Stimulated activated CD8-positive, alpha-beta memory T cell treated with anti-CD3 and anti-CD28 coated beads, Interleukin-4, amount 100 ng/mL, for 1 hour (primary cell): ENCODE data around the gene CES2.

ENCODE experiments used
- DNase-seq, 2 donors: peaks; one replicate each; pipeline ENCODE4 v3.0.0-alpha.2; 2020; ENCODE audit warnings: low read depth in 2 of 2, low spot score in 1 of 2

The CES2 gene

GRCh38 chr16:66918803-66919568 lies 16.3 kb upstream of the CES2 start, which contains the start of gene CDH16:
Gene CDH16, minus strand, starts transcription at chr16:66918885. Its CDS starts 820 bp downstream, at chr16:66918065.
- DNase-seq: no peak

DNA sequence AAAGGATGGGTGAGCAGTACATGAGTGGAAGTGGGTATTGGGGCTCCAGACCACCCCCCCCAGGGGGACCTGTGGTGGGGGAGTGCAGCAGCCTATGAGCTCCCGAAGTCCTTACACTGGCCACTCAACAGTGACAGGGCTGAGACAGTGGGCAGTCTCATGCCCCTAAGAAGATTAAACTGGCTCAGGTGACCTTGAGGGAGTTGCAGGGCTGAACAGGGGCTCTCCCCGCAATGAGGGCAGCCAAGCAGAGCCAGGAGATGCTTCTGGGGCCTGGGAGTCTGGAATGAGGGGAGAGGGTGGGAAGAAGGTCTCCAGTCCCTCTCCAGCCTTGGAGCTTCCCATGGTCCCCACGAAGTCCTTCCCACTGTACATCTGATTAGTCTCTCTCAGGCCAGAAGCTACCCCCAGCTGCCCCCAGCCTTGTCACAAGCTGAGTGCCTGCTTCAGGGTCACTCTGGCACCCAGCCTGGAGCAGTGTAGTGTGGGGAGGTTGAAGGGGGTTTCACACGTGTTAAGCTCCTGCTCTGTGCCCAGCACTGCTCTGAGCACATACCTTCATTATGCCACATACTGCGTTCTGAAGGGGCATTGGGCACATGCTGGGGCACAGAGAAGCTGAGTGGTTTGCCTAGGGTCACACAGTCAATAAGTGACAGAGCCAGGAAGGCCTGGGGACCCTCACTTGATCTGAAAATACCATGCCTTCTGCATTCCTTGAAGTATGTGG lies 15.6 kb upstream of the CES2 start:
- no peak for DNase-seq

- no peak for DNase-seq
These were observed 15.1 kb upstream of the CES2 start for GRCh38 chr16:66920299-66920590.

GRCh38 chr16:66920924-66921680 lies 14.2 kb upstream of the CES2 start:
- DNase-seq: no peak

DNA sequence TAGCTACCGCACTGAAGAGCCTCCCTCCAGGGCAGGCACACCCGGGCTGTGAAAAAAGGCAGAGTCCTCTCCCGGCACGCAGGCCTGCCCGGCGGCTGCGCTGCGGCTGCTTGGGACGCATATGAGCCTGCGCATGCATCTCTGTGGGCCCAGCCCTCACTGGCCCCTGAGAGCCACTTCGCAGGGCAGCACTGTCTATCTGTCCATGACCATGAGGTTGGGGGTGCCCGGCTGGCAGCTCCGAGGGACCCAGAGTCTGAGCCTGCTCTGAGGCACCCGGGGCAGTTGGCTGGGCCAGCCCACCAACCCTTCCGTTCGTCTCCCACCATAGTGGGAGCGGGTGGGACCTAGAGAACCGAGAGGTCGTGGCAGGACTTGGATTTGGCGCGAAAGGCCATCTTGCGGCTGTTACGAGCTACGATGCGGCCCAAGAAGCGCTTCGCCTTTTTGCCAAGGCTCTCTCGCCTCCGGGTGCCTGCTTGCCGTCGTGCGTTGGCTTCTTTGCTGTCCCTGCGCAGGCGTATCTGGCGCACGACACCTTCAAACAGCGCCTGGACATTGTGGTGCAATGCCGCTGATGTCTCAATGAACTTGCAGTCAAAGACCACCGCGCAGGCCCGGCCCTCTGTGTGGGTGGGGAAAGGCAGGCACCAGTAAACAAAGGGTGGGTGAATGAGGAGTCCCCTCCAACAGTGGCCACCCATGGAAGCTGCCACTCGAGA lies 13.4 kb upstream of the CES2 start:
- DNase-seq: no peak

DNA sequence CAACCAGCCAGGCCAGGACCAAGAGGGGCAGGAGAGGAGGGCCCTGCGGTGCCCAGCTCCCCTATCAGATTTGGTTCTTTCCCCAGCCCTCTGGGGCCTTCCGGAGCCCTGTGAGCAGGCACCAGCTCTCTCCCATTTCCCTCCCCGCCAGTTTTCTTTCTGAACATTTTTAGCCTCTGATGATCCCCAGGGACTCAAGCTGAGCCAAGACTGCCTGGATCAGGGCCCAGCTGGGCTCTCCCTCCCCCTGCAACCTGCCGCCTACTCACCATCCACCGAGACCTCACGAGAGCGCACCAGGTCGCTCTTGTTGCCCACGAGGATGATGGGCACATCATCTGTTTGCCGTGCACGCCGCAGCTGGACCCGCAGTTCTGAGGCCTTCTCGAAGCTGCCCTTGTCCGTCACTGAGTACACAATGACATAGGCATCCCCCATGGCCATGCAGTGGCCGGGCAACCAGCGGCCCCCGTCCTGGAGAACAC lies 12.0 kb upstream of the CES2 start:
- no peak for DNase-seq

DNA sequence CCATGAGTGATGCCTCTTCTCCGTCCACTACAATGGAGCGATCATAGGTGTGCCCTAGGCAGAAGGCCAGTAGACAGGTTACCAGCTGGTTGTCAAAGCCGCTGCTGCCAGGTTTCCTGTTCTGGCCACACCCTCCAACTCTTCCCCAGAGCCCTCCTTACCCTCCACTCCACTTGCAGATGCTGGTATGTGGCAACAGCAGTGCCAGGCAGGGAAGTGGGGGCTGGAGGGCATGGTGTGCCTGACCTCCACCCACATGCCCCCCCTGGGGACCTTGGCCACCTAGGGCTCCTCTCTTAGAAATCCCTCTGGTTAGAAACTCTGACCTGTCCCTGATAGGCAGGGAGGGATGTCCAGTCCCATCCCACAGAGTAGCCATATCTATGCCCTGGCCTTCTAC lies 11.4 kb upstream of the CES2 start:
- DNase-seq: no peak

DNA sequence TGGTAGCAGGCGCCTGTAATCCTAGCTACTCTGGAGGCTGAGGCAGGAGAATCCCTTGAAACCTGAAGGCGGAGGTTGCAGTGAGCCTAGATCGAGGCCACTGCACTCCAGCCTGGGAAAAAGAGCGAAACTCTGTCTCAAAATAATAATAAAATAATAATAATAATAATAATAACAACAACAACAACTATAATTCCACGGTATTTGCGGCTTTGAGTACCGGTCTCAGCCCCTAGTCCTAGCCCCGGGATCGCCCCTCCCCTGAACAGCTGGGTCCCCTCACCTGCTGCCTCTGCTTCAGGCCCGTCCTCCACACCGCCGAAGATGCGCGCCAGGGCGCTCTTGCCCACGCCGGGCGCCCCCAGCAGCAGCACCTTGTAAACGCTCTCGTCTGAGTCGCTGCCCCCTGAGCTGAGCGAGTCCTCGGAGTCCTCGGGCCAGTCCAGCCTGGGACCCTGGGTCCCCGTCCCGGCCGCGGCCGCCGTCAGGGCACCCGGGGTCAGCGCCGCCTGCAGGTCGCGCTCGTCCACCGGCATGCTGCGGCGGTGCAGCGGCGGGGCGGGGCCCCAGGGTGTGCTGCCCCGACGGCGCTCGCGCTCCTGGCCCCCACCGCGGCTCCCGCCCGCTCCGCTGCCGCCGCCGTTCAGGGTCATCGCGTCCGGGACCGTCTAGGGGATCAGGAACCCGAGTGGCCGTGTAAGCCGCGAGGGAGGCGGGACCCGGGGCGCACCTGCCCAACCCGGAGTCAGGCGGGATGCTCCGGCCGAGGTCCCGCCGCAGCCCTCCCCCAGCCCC lies 10.6 kb upstream of the CES2 start:
- no peak for DNase-seq

GRCh38 chr16:66925322-66925840 lies 9.9 kb upstream of the CES2 start, which contains the start of gene RRAD:
Gene RRAD, minus strand, starts transcription at chr16:66925535. Its CDS starts 356 bp downstream, at chr16:66925179.
- DNase-seq: no peak

- no peak for DNase-seq
These were observed 9.0 kb upstream of the CES2 start for GRCh38 chr16:66926171-66926947.

DNA sequence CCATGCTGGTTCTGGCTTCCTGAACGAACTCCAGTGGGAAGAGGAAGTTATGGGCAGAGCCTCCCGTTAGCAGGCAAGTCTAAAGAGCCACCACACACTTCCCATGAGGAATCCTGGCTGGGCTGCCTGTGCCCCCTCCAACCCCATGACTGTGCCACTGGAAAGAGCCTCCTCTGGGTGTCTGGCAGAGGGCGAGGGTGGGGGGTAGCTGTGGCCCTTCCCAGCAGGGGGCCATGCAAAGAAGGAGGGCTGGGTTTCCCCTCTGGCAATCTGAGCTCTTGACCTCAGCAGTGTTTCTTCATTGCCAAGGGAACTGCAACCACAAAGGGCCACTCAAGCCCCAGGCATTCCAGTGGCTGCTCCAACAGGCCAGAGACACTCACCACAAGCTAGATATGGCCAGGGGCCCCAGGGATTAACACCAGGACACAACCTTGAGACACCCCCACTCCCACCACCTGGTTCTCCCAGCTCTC lies 8.3 kb upstream of the CES2 start:
- DNase-seq: no peak

DNA sequence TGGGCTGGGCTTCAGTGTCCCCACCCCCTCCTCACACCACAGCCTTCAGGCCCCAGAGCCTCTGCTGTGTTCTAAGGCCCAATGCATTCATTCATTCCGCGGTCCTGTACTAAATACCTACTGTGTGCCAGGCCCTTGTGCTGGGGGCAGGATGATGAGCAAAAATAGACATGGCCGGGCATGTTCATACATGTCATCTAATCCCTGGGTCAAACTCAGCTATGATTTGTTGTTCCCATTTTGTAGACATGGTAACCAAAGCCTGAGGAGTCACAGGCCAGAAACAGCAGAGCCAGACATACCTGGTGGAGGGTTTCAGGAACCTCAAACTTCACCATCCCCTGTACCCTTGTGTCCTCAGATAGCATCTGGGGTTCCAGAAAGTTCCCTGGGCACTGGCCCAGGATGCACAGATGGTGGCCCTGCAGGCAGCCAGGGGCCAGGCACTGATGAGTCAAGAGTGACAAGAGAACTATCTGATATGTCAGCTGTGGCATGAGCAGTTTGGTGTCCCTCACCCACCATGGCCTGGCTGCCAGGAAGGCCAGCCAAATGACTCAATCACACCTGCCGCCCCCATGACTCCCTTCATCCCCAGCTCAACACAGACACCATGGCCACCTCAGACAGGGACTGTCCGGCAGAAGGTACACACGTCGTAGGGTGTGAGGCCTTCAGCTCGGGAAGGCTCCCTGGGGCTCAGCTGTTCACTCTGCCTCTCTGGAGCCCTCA lies 7.2 kb upstream of the CES2 start:
- DNase-seq: no peak

DNA sequence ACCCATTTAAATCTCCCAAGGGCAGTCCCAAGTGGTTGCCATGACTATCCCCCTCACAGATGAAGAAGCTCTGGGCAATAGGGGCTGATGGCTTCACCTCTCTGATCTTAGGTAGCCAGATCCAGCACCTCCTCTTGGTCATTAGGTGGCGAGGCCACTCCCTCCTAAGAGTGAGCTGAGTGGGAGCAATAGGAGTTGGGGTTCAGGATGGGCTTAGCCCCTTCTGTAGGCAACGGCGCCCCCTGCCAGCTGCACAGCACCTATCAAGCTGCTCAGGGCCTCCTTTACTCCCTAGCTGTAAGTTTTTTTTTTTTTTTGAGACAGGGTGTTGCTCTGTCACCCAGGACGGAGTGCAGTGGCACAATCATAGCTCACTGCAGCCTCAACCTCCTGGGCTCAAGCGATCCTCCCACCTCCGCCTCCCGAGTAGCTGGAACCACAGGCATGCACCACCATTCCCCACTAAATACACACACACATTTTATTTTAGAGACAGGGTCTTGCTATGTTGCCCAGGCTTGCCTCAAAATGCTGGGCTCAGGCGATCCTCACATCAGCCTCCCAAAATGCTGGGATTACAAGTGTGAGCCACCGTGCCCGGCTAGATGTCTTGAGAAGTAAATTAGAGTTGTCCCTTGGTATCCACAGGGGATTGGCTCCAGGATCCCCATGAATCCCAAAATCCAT lies 6.5 kb upstream of the CES2 start:
- no peak for DNase-seq

GRCh38 chr16:66930189-66930588 lies 5.1 kb upstream of the CES2 start:
- DNase-seq: no peak

- no peak for DNase-seq
These were observed 3.7 kb upstream of the CES2 start for GRCh38 chr16:66931665-66932064.

- no peak for DNase-seq
These were observed 3.2 kb upstream of the CES2 start for GRCh38 chr16:66932076-66932475.

GRCh38 chr16:66933776-66934137 lies 1.6 kb upstream of the CES2 start:
- peak in 1 of 2 donors; percentile 39 for DNase-seq
